Body of pancreas (tissue), 4 donors: ENCODE results near the gene HACD1. TPM values are rescaled to one million over a fixed set of nuclear protein-coding genes. Genes with fewer than 3 reads are reported as not detected.

Source experiments
- ATAC-seq: fragments of 150-250 bp; one replicate; pipeline ENCODE4 v1.9.1; 2016
- DNase-seq, 4 donors: peaks; one replicate each; pipeline ENCODE4 v3.0.0-alpha.2; 2019
- H3K27ac ChIP-seq, 4 donors: fragments of 200-600 bp; sonication (generic); 1 replicate in 3 of 4; 2 replicates in 1 of 4; pipeline versions ENCODE4 v1.5.1 to v1.6.1; 2016 to 2019; ENCODE audit warnings: mild to moderate bottlenecking in 1 of 4, mixed read lengths in 1 of 4, moderate library complexity in 1 of 4
- H3K27me3 ChIP-seq, 2 donors: fragments of 200-600 bp; sonication (generic); one replicate each; pipeline ENCODE4 v1.6.0; 2016; ENCODE audit warnings: mild to moderate bottlenecking in 1 of 2
- H3K36me3 ChIP-seq, 2 donors: fragments of 200-600 bp; sonication (generic); replicated peaks in 1 of 2; 2 replicates each; pipeline ENCODE4 v1.5.1; 2016; ENCODE audit warnings: low read depth in 2 of 2; ENCODE audit not compliant: insufficient read depth in 1 of 2
- H3K4me1 ChIP-seq: fragments of 200-600 bp; sonication (generic); one replicate; pipeline ENCODE4 v1.6.0; 2016
- H3K4me3 ChIP-seq, 2 donors: fragments of 200-600 bp; sonication (generic); 1 replicate in 1 of 2; 2 replicates in 1 of 2; pipeline ENCODE4 v1.5.1; 2016 to 2019
- H3K9me3 ChIP-seq, 3 donors: fragments of 200-600 bp; sonication (generic); 1 replicate in 2 of 3; 2 replicates in 1 of 3; pipeline ENCODE4 v1.5.1; 2016
- POLR2A ChIP-seq, 3 donors: fragments of 450-650 bp; IDR thresholded peaks; one replicate each; pipeline ENCODE4 v1.6.1; 2016; ENCODE audit warnings: antibody characterized with exemption in 3 of 3, mild to moderate bottlenecking in 2 of 3
- WGBS, 2 donors: methylation state at CpG; one replicate each; pipeline ENCODE4 v1.1.5; 2017; 5-methylcytosine and 5-hydroxymethylcytosine counted together
- intact Hi-C: fragments of 100-400 bp; cut with DNase I; formaldehyde crosslinking; loops from one replicate; pipeline ENCODE4 v1.15.1; 2023
- total RNA-seq, 2 donors: library from RNA; depleted of rRNA; stranded (reverse); fragments of >200 nt; gene quantifications; one replicate each; pipeline ENCODE4 v1.1.0, GENCODE V29; 2016
- TF ChIP-seq, protein P1 (sequence below), 7 experiments: fragments of 450-650 bp in 4 of 7; fragments of 200-600 bp in 3 of 7; sonication (generic) in 3 of 7; IDR thresholded peaks; one replicate each; pipeline ENCODE4 v1.5.1; 2016 to 2019; ENCODE audit warnings: antibody characterized with exemption in 7 of 7

Gene HACD1
- total RNA-seq, 2 donors from 2014 or later, result 1.0 to 4.9 TPM

DNA sequence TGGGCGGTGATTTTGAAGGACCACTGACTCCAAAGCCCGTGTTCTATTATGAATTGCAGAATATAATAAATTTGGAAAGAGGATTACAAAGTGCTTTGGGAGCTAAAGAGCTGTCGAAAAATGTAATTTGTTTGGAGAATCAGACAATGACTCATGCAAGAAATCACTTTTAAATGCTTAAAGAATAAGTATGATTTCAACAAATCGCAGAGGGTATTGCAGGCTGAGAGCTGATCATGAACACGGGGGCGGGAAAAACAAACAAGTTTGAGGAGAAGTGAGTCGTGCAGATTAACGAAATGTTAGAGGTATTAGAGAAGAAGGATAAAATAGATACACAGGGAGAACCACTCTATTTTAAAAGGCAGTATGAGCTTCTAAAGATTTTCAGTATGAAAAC lies 4.9 kb upstream of the HACD1 start:
- no peak overlapping the region for H3K4me3 ChIP-seq
- intact Hi-C loops, result no loop called here
- TF ChIP-seq, protein P1, sequence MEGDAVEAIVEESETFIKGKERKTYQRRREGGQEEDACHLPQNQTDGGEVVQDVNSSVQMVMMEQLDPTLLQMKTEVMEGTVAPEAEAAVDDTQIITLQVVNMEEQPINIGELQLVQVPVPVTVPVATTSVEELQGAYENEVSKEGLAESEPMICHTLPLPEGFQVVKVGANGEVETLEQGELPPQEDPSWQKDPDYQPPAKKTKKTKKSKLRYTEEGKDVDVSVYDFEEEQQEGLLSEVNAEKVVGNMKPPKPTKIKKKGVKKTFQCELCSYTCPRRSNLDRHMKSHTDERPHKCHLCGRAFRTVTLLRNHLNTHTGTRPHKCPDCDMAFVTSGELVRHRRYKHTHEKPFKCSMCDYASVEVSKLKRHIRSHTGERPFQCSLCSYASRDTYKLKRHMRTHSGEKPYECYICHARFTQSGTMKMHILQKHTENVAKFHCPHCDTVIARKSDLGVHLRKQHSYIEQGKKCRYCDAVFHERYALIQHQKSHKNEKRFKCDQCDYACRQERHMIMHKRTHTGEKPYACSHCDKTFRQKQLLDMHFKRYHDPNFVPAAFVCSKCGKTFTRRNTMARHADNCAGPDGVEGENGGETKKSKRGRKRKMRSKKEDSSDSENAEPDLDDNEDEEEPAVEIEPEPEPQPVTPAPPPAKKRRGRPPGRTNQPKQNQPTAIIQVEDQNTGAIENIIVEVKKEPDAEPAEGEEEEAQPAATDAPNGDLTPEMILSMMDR (IDR thresholded peaks at IDR 0.05), result no peak
- TF ChIP-seq POLR2A (IDR thresholded peaks at IDR 0.05), result no peak

GRCh38 chr10:17616403-17617030 lies 657 bp downstream of the HACD1 start:
- intact Hi-C loops, result no loop called here
- Histone ChIP-seq H3K4me3 (peak overlapping the region; percentile 41 to 55), H3K36me3 (no peaks in the 10 kb centered on the region), H3K9me3 (no peaks in the 10 kb centered on the region), H3K27me3 (no peaks in the 10 kb centered on the region), H3K4me1 (peaks cover 10% of the 10 kb centered on the region), H3K27ac (peak overlapping the region; percentile 54 to 89 (median 78))
- TF ChIP-seq, protein P1 (IDR thresholded peaks at IDR 0.05), result no peak
- no peak for TF ChIP-seq POLR2A (IDR thresholded peaks at IDR 0.05)
- whole genome bisulfite sequencing, 2 donors, result 1 to 3% methylated on average over 18 to 42 of the region's 48 CpGs
- DNase-seq (peak; percentile 69 to 85 (median 75)), ATAC-seq (peak; percentile 90)

More for the DNA sequence above, 4.9 kb upstream of the HACD1 start:
- peaks cover 6% of the 10 kb centered on the region for H3K4me1 ChIP-seq
- H3K36me3 ChIP-seq, result no peaks in the 10 kb centered on the region
- ATAC-seq (no peak), DNase-seq (no peak)
- no peak overlapping the region for H3K27ac ChIP-seq
- no peaks in the 10 kb centered on the region for H3K27me3 ChIP-seq
- H3K9me3 ChIP-seq, result no peaks in the 10 kb centered on the region
- WGBS, 2 donors, result 53 to 55% methylated on average over 8 of the region's 8 CpGs

GRCh38 chr10:17609523-17610079 lies 7.6 kb downstream of the HACD1 start:
- no peak overlapping the region for H3K27ac ChIP-seq
- H3K9me3 ChIP-seq, result no peaks in the 10 kb centered on the region
- DNase-seq (no peak), ATAC-seq (no peak)
- TF ChIP-seq POLR2A (IDR thresholded peaks at IDR 0.05), result no peak
- TF ChIP-seq, protein P1 (IDR thresholded peaks at IDR 0.05), result no peak
- intact Hi-C loops, result loop anchor here (5.0 to 10.0 kb wide), 2 partner anchors 138 to 265 kb away; no protein-coding TSS in a partner anchor
- H3K36me3 ChIP-seq, result no peaks in the 10 kb centered on the region
- no peaks in the 10 kb centered on the region for H3K27me3 ChIP-seq
- H3K4me1 ChIP-seq, result no peaks in the 10 kb centered on the region
- WGBS, 2 donors, result 83 to 86% methylated on average over 13 of the region's 13 CpGs
- no peak overlapping the region for H3K4me3 ChIP-seq

GRCh38 chr10:17607603-17608332 lies 9.4 kb downstream of the HACD1 start:
- TF ChIP-seq POLR2A (IDR thresholded peaks at IDR 0.05), result no peak
- TF ChIP-seq, protein P1 (IDR thresholded peaks at IDR 0.05), result peak; percentile 74 to 95 (median 91)
- Histone ChIP-seq H3K27me3 (no peaks in the 10 kb centered on the region), H3K4me3 (no peak overlapping the region), H3K27ac (no peak overlapping the region), H3K9me3 (no peaks in the 10 kb centered on the region), H3K4me1 (no peaks in the 10 kb centered on the region), H3K36me3 (no peaks in the 10 kb centered on the region)
- WGBS, 2 donors, result 52 to 54% methylated on average over 9 of the region's 9 CpGs
- intact Hi-C loops, result loop anchor here (5.0 to 10.0 kb wide), 2 partner anchors 140 to 267 kb away; no protein-coding TSS in a partner anchor
- ATAC-seq, result peak; percentile 85
- DNase-seq, result peak in 1 of 4 donors; percentile 29
